CMK (cell line): ENCODE results near the gene MARK1.

Experiments used
- DNase-seq: peaks from one replicate; pipeline ENCODE4 v3.0.0-alpha.2; 2010; ENCODE audit warnings: low read depth

Gene MARK1

GRCh38 chr1:220690140-220691052, 162.5 kb downstream of the MARK1 start, which contains the start of gene C1orf115:
Gene C1orf115, plus strand, starts transcription at chr1:220690363. Its CDS starts 40 bp downstream, at chr1:220690403.
- DNase-seq, result no peak

GRCh38 chr1:220691053-220691684, 163.2 kb downstream of the MARK1 start:
- no peak for DNase-seq

- no peak for DNase-seq
These were observed 164.7 kb downstream of the MARK1 start for GRCh38 chr1:220692436-220693228.

DNA sequence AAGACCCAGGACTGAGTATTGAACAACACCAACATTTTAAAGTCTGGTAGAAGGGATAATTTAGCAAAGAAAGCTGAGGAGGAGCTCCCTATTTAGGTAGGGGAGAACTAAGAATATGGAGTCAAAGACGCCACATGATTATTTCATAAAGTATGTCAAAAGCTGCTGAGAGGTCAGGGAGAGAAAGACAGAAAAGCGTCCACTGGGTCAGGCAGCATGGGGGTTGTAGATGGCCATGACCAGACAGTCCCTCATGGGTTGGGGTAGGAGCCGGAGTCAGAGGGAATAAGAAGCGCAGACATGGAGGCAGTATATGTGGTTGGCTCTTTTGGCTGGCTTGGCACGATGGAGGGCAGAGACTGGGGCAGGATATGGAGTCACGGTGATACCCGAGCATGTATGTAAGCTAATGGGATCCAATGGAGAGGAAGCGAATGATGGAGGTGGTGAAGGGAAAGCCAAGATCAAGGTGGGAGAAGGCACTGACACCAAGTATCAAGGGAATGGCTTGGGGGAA, 167.0 kb downstream of the MARK1 start:
- DNase-seq, result no peak

GRCh38 chr1:220695426-220695825, 167.5 kb downstream of the MARK1 start:
- no peak for DNase-seq

GRCh38 chr1:220696226-220696862, 168.4 kb downstream of the MARK1 start:
- DNase-seq, result no peak

DNA sequence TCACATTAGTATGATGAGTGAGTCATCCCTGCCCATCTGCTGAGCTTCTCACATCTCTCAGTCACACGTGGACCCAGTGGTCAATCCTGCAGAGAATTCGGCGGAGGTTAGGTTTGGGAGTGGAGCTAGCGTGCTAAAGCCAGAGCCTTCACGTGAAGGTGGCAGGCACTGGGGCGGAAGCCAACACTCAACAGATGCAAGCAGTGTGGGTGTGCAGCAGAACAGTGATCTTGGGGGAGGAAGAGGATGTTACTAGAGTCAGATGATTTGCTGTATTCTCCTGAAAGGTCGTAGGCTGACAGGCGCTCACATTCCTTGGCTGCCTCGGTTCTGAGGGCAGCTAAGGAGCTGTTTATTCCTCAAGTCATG, 168.9 kb downstream of the MARK1 start:
- DNase-seq, result no peak

- DNase-seq, result no peak
These were observed 169.4 kb downstream of the MARK1 start for GRCh38 chr1:220697326-220697725.

GRCh38 chr1:220698607-220699016, 170.7 kb downstream of the MARK1 start:
- DNase-seq, result no peak

DNA sequence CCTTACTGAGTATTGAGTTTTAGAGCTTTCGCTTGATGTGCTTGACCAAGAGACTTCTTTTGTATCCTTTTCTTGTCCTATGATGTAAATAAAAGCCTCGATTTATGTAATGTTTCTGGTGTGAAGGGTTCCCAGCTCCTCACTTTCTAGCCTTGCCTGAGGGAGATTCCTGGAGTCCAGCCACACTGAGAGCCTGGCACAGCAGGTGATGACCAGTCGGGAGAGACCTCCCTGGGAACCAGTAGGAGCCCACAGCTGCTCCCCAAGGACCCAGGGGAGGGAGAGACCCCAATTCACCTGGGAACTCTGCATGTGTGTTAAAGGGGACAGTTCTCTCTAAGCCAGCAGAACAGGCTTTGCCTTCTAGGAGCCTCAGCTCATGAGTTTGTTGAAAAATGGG, 171.1 kb downstream of the MARK1 start:
- DNase-seq, result no peak

- no peak for DNase-seq
These were observed 172.7 kb downstream of the MARK1 start for GRCh38 chr1:220700556-220701179.

DNA sequence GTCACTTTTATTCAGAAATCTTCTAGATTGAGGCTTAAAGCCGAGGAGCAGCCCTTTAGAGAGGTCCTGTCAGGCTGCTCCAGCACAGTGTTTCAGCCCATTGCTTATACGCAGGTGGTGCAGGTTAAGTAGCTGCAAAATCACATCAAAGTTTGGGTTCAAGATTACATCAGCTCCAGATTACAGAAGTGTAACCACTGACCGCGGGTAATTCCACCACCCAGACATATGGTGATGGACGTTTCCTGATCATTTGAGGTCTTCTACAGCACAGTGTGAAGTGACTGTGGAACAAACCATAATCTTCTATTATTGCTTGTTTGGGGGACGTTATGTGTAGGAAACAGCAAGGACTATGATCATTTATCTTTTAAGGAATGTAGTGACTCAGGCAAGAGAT, 174.0 kb downstream of the MARK1 start:
- no peak for DNase-seq

- no peak for DNase-seq
These were observed 174.9 kb downstream of the MARK1 start for GRCh38 chr1:220702733-220703270.

DNA sequence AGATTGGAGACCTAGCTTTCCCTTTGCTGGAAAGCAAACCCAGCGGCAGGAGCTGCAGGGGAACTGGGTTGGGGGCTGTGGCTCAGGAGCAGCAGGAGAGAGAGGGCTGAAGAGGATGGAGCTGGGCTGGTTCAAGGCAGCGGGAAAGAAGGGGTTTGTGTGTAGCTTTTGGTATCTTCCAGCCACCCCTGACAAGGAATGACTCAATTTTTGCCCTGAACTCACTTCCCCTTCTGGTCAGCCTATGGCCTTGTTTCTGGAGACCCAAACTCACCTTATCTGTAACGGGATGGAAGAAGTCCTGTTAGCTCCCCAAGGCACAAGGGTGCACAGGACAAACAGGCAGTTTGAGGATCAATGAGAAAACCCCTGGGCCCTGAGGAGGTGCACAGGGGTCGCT, 175.4 kb downstream of the MARK1 start:
- DNase-seq, result no peak

- DNase-seq, result no peak
These were observed 177.8 kb downstream of the MARK1 start for GRCh38 chr1:220705782-220706181.

GRCh38 chr1:220706480-220706879, 178.5 kb downstream of the MARK1 start:
- DNase-seq, result no peak

GRCh38 chr1:220707160-220707559, 179.2 kb downstream of the MARK1 start:
- no peak for DNase-seq

DNA sequence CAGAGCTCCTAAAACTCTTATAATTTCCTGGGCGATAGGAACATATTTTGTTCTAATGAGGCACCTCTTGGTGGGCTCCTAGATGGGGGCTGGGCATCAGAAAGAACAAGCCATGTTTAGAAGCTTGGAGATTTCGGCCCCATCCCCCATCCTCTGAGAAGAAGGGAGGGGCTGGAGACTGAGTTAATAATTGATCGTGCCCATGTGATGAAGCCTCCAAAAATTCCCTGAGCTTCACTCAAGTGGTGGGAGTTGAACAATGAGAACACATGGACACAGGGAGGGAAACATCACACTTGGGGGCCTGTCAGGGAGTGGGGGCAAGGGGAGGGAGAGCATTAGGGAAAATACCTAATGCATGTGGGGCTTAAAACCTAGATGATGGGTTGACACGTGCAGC, 180.3 kb downstream of the MARK1 start:
- DNase-seq, result no peak

DNA sequence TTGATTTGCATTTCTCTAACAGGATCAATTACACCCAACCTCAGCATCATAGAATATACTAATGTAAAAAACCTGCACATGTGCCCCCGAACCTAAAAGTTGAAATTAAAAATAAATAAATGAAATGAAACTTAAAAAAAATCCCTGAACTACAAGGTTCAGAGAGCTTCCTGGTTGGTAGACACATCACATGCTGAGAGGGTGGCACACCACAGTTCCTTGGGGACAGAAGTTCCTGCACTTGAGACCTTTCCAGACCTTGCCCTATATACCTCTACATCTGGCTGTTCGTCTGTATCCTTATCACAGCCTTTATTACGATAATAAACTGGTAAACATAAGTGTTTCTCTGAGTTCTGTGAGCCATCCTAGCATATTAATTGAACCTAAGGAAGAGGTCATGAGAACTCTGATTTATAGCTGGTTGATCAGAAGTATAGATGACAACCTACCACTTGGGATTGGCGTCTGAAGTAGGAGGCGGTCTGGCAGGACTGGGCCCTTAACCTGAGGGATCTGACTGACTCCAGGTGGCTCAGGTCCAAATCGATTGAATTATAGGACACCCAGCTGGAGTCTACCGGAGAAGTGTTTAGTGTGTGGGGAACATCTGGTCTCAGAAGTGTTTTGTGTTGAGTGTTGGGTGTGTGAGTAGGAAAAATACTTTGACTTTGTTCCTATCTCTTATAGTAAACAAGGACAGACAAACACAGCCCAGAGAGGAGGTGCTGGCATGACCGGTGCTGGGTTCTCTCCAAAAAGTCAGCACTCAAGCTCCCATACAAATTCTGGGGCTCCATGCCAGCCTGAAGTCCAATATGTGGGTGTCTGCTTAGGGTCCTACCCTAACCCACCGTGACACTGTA, 181.2 kb downstream of the MARK1 start:
- DNase-seq, result no peak

DNA sequence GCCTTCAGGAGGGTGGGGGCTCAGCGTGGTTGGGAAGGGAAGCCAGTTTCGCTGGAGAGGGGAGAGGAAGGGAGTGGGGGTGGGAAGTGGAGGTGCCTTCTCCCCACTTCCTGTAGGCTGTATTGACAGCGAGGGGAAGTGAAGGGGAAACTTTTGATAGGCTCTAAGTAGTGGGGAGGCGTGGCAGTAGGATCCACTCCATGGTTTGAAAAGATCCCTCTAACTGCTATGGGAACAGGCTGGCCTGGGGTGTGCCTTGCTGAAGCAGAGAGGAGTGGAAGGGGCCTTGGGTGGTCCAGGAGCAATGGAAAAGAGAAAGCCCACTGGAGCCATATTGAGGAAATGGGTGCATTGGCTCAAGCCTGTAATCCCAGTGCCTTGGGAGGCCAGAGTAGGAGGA, 182.4 kb downstream of the MARK1 start:
- DNase-seq, result no peak
